Measurements from ENCODE around the gene PDZD7.
"Not testable (repeated sequence)": the region's sequence is repeated elsewhere in the genome, so short reads cannot be mapped to it uniquely, and the experiment has no call there.

The PDZD7 gene

GRCh38 chr10:100982916-100983830 is 47.8 kb downstream of the PDZD7 start:
- DNase-seq (ENCODE audit: low spot score): no peak

- DNase-seq (ENCODE audit: low spot score): no peak
Measured at GRCh38 chr10:100981178-100981772, 49.7 kb downstream of the PDZD7 start.

- DNase-seq (ENCODE audit: low spot score): no peak
Measured at GRCh38 chr10:100980711-100981110, 50.2 kb downstream of the PDZD7 start.

- no peak for DNase-seq (ENCODE audit: low spot score)
Measured at GRCh38 chr10:100980311-100980710, 50.6 kb downstream of the PDZD7 start.

- no peak for DNase-seq (ENCODE audit: low spot score)
Measured at GRCh38 chr10:100979791-100980272, 51.1 kb downstream of the PDZD7 start.

- DNase-seq (ENCODE audit: low spot score): no peak
Measured at GRCh38 chr10:100978901-100979195, 52.1 kb downstream of the PDZD7 start.

- DNase-seq (ENCODE audit: low spot score): no peak
Measured at GRCh38 chr10:100978121-100978900, 52.6 kb downstream of the PDZD7 start.

- DNase-seq (ENCODE audit: low spot score): no peak
Measured at GRCh38 chr10:100977436-100977835, 53.5 kb downstream of the PDZD7 start.

GRCh38 chr10:100976906-100977305 is 54.0 kb downstream of the PDZD7 start:
- no peak for DNase-seq (ENCODE audit: low spot score)

- not testable (repeated sequence) for DNase-seq (ENCODE audit: low spot score)
Measured at GRCh38 chr10:100975397-100975796, 55.5 kb downstream of the PDZD7 start.

GRCh38 chr10:100972904-100973535 is 57.9 kb downstream of the PDZD7 start:
- no peak for DNase-seq (ENCODE audit: low spot score)

- DNase-seq (ENCODE audit: low spot score): no peak
Measured at GRCh38 chr10:100972115-100972903, 58.6 kb downstream of the PDZD7 start.

GRCh38 chr10:100970914-100971811 is 59.8 kb downstream of the PDZD7 start:
- no peak for DNase-seq (ENCODE audit: low spot score)

GRCh38 chr10:100970076-100970913 is 60.6 kb downstream of the PDZD7 start:
- peak; percentile 38 for DNase-seq (ENCODE audit: low spot score)

GRCh38 chr10:100969187-100970075 is 61.5 kb downstream of the PDZD7 start, which contains the start of gene SEMA4G:
TSS of gene SEMA4G (plus strand) at chr10:100969504. CDS start at chr10:100972913, 3,409 bp downstream.
- DNase-seq (ENCODE audit: low spot score): peak; percentile 87

GRCh38 chr10:100968863-100969186 is 62.1 kb downstream of the PDZD7 start:
- DNase-seq (ENCODE audit: low spot score): no peak

GRCh38 chr10:100968062-100968736 is 62.7 kb downstream of the PDZD7 start:
- DNase-seq (ENCODE audit: low spot score): no peak

- no peak for DNase-seq (ENCODE audit: low spot score)
Measured at GRCh38 chr10:100967332-100967731, 63.6 kb downstream of the PDZD7 start.

Measured in D341Med (cell line).